HG02763 (cell line): ENCODE results near the gene AGAP3.
"Not testable (repeated sequence)": the region's sequence is repeated elsewhere in the genome, so short reads cannot be mapped to it uniquely, and the experiment has no call there.

Experiments
- ATAC-seq: cut with Tn5 transposase; IDR thresholded peaks from one replicate; pipeline ENCODE4 v1.9.1; 2021; ENCODE audit warnings: mild to moderate bottlenecking, moderate library complexity; ENCODE audit not compliant: unreplicated experiment

Gene AGAP3

GRCh38 chr7:151085691-151086620 is at the start of gene AGAP3:
Gene AGAP3 (plus strand): TSS chr7:151086475. CDS start chr7:151086742, 267 bp downstream.
- ATAC-seq = peak; percentile 46

- no peak for ATAC-seq
Measured at GRCh38 chr7:151038951-151039849, 47.1 kb upstream of the AGAP3 start.

- ATAC-seq = no peak
Measured at GRCh38 chr7:151039850-151040548, 46.3 kb upstream of the AGAP3 start.

- ATAC-seq = no peak
Measured at GRCh38 chr7:151040616-151041375, 45.5 kb upstream of the AGAP3 start.

GRCh38 chr7:151043449-151043848 is 42.8 kb upstream of the AGAP3 start:
- not testable (repeated sequence) for ATAC-seq

- no peak for ATAC-seq
Measured at GRCh38 chr7:151043959-151044358, 42.3 kb upstream of the AGAP3 start.

GRCh38 chr7:151045262-151045661 is 41.0 kb upstream of the AGAP3 start:
- ATAC-seq = no peak

GRCh38 chr7:151045967-151046366 is 40.3 kb upstream of the AGAP3 start:
- no peak for ATAC-seq

GRCh38 chr7:151046603-151047573 is 39.4 kb upstream of the AGAP3 start:
- no peak for ATAC-seq

- no peak for ATAC-seq
Measured at GRCh38 chr7:151047976-151048815, 38.1 kb upstream of the AGAP3 start, which contains the start of gene ASIC3. Gene ASIC3 (plus strand): TSS chr7:151048531. CDS start chr7:151048886, 355 bp downstream.

- no peak for ATAC-seq
Measured at GRCh38 chr7:151048911-151049463, 37.3 kb upstream of the AGAP3 start.

GRCh38 chr7:151051108-151051507 is 35.2 kb upstream of the AGAP3 start:
- no peak for ATAC-seq

GRCh38 chr7:151053096-151053495 is 33.2 kb upstream of the AGAP3 start:
- ATAC-seq = no peak

- no peak for ATAC-seq
Measured at GRCh38 chr7:151053751-151054150, 32.5 kb upstream of the AGAP3 start.

- ATAC-seq = no peak
Measured at GRCh38 chr7:151056283-151056665, 30.0 kb upstream of the AGAP3 start.

GRCh38 chr7:151056666-151057505 is 29.4 kb upstream of the AGAP3 start:
- ATAC-seq = no peak

- peak; percentile 2 for ATAC-seq
Measured at GRCh38 chr7:151057506-151057988, 28.7 kb upstream of the AGAP3 start, which contains the start of gene CDK5. Gene CDK5 (minus strand): TSS chr7:151057897. CDS start chr7:151057848, 49 bp downstream.
